HEK293T (cell line): ENCODE data around the gene CLCF1.

Source experiments
- FOXK2 ChIP-seq: fragments of 450-650 bp; IDR thresholded peaks from 2 replicates; pipeline ENCODE4 v1.6.1; 2016; ENCODE audit warnings: mild to moderate bottlenecking
- FOXM1 ChIP-seq: fragments of 450-650 bp; IDR thresholded peaks from 2 replicates; pipeline ENCODE4 v1.6.1; 2017; ENCODE audit warnings: mild to moderate bottlenecking, borderline replicate concordance
- SP1 ChIP-seq: fragments of 450-650 bp; IDR thresholded peaks from 2 replicates; pipeline ENCODE4 v1.6.1; 2017

DNA sequence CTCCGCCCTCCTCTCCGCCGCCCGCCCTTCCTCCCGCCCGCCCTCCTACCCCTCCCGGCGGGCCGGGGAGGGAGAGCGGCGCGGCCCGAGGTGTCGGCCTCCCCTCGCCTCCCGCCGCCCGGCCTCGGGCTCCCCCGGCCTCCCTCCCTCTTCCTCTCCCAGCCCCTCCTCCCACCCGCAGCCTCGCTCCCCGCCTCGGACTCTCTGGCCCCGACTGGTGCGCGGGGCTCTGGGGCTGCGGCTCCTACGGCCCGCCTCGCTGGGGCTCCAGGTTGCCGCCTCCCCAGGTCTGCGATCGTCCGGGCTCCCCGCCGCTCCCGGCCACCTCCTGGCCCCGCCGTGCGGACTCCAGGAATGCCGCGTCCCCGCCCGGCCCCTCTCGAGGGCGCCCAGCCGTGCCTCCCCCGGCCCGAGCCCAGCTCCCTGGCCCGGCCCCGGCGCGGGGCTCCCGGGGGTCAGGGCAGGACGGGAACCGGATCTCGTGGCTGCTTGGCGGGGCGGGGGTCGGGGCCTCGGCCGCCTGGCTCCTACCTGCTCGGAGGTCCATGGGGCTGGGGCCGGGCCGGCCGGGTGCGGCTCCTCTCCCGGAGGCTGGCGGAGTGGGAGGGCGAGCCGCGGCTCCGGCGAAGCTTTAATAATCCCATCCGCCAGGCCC lies at the start of gene CLCF1:
- no peak for TF ChIP-seq FOXM1
- no peak for TF ChIP-seq FOXK2
- no peak for TF ChIP-seq SP1
